GM21447 (cell line): ENCODE results near the gene TEAD3.

ENCODE experiments used
- ATAC-seq: cut with Tn5 transposase; IDR thresholded peaks from one replicate; pipeline ENCODE4 v1.9.1; 2021; ENCODE audit not compliant: unreplicated experiment

Gene TEAD3

DNA sequence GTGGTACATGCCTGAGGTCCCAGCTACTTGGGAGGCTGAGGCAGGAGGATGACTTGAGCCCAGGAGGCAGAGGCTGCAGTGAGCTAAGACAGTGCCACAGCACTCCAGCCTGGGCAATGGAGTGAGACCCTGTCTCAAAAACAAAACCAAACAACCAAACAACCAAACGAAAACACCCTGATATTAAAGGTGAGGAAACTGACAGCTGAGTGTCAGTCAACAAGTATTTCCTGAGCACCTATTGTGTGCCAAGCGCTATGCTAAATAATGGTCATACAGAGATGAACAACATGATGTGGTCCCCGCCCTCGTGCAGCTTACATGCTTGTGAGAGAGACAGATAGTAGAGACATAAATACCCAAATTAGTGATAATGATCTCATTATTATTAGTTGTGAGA, 17.7 kb upstream of the TEAD3 start:
- ATAC-seq: no peak

DNA sequence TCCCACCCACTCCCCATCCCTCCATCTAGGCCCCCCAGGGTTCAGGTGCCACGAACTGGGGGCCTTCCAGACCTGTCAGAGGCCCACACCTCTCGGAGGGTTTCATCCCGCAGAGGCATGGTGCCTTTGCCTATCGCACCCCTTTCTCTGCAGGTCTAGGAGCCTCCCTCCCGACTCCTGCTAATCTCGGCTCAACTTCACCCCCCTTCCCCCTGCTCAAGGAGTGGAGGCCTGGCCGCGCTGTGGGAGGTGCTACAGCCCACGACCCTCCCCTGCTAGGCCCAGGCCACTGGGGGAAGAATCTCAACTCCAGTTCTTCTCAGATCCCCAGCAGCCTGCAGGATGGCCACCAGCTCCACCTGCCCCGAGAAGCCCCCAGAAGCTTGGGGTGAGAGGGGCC, 15.9 kb upstream of the TEAD3 start, which contains the start of gene TULP1:
Gene TULP1 (minus strand): TSS at position 157 of the 400 bp plus-strand sequence. CDS start 38 bp downstream, at position 119.
- no peak for ATAC-seq

DNA sequence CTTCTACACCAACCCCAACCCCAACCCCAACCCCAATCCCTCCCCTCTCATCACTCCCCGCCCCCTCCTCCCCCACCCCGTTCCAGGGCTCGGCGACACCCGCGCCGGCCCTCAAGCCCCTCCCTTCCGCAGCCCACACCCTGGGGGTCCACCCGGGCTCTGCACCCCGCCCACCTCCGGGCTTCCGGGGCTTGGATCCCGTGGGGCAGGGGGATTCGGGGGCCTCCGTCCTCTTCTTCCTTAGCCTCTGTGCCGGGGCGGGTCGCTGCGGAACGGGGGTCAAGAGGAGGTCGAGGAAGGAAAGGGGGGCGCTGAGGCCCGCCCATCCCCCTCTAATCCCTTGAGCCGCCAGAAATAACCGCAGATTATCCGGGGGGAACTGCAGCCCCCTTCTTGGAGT, 15.1 kb upstream of the TEAD3 start:
- no peak for ATAC-seq

DNA sequence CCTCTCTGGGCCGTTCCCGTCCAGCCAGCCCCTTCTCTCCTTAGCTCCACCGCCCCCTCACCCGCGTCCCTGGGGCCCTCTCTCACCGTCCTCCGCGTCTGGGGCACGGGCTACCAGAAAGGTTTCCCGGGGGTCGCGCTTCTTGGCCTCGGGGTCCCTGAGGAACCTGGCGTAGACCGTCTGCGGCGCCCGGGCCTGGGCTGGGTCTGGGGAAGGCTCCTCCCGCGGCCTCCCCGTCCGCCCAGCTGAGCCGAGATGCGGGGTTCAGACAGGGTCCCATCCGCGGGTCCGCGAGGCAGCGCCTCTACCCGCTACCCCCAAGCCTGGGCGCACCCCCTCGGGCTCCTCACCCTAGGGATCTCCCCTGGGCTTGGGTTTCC, 14.7 kb upstream of the TEAD3 start:
- ATAC-seq: no peak

DNA sequence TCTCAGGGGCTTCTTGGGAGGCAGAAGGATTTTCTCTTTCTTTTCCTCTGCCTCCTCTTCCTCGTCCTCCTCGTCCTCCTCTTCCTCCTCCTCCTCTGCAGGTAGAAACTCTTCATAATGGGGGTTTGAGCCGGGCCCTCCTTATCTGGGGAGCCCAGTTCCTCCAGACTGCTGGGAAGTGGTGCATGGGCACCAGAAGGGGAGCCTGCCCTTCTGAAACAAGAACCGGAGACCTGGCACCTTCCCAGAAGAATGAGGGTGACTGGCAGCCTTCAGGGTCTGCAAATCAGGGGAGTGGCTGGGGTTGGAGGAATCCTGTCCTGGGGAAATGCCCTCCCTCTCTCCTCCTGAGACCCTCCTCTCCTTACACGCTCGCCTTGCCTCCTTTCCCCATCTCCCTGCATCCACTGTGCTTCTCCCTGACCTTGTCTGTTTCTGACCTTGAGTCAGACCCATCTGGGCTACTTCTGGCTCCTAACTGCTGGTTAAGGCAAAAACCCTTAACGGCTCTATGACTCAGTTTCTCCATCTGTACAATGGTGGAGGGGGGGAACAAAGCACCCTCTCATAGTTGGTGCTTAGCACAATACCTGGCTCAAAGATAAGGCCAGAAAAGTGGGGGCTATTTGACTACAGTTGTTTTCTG, 14.2 kb upstream of the TEAD3 start:
- no peak for ATAC-seq

DNA sequence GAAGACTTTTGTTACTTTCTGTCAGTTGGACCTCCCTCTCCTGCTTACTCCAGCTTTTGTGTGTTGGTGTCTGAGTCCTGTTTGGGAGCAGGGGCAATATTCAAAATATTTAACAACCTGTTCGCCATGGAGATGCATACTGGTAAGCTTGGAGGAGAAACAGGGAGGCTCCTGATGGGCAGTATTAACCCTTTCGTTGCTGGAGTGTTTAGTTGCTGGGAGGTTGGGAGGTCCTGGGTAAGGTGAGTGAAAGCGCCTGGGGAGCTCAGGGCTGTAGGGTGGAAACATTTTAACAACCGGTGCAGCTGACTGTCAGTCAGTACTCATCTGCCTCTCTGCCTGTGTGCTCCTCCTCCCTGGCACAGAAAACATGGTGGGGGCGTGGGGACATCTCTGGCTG, 11.7 kb upstream of the TEAD3 start:
- no peak for ATAC-seq

DNA sequence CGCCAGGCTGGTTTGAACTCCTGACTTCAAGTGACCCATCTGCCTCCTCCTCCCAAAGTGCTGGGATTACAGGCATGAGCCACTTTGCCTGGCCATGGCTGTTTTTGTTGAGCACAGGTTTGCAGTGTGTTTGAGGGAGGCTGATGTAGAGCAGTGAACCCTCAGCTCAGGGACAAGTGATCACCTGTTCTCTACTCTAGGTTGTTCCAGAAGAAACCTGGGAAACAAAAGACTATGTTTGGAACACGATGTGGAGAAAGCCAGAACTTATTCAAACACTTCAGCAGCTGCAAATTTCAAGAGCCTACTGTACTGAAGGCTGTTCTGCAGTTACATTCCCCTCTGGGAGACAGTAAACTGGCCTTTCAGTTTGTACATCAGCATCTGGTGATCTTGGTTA, 11.1 kb upstream of the TEAD3 start:
- ATAC-seq: no peak

DNA sequence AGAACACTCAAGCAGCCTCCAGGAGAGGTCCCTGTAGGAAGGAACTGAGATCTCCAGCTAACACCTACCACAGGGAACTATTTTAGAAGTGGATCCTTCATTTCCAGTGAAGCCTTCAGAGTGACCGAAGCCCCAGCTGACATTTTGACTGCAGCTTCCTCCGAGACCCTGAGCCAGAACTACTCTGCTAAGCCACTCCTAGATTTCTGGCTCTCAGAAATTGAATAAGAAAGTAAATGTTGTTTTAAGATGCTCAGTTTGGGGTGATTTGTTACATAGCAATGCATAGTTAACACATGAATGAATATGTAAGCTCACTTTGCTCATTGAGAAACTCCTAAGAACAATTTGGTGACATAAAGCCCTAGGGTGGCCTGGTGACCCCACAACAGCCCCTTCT, 10.3 kb upstream of the TEAD3 start:
- no peak for ATAC-seq

DNA sequence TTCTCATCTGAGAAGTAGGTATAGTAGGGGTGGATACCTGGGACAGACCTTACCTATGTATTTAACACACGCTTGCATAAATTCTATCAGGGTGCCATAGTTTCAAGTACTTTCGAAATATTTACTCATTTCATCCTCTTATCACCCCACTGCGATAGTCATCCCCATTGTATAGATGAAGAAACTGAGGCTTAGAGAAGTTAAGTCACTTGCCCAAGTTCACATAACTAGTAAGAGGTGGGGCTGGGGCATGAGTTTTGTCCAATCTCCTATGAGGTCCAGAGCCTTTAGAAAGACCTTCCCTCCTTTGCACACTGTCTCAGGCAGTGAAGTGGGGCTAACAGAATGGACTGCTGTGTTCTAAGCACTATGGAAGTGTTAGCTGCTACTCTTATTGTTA, 9.7 kb upstream of the TEAD3 start:
- ATAC-seq: no peak

DNA sequence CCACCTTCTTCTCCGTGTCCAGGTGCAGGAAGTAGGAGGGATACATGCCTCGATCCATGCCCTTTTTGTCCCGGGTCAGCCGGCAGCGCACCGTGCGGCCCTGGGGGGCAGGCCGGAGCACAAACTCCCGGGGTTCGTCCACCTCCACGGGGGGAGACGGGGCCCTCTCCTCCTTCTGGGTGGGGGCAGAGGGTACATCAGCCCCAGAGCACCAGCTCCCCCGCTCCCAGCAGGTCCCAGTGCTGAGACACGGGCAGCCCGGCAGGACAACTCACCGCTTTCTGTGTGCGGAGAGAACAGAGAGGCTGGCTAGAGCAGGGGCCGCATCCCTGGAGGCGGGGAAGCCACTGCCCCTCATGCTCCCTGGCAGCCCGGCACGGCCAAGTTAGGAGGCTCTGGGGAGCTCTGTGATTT, 9.1 kb upstream of the TEAD3 start:
- no peak for ATAC-seq

DNA sequence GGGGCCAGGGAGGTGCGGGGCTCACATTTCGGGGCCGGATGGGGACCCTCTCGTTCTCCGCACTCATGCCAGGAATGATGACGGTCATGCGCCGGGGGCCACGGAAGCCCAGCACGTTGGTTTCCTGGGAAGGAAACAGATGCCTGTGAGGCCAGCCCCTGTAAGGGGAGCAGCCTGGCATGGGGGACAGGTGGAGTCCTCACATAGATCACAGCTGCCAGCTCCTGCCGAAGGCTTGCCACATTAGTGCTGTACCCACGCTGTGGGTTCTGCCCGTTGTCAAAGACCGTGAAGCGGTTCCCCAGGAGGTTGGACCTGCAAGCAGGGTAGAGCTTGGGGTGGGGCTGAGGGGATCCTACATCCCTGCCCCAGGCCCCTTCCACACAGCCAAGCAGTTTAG, 6.7 kb upstream of the TEAD3 start:
- no peak for ATAC-seq

DNA sequence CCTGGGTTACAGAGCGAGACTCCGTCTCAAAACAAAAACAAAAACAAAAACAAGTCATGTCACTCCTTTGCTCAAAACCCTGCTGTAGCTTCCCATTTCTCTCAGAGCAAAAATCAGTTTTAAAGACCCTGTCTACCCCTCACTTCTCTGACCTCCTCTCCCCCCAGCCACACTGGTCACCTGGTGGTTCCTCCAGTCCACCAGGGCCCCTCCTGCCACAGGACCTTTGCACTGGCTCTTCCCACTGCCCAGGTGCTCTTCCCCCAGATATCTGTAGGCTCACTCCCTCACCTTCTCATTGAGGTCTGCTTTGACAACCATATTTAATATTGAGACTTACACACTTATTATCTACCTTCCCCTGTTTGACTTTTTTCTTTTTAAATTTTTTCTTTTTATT, 4.9 kb upstream of the TEAD3 start:
- ATAC-seq: no peak

DNA sequence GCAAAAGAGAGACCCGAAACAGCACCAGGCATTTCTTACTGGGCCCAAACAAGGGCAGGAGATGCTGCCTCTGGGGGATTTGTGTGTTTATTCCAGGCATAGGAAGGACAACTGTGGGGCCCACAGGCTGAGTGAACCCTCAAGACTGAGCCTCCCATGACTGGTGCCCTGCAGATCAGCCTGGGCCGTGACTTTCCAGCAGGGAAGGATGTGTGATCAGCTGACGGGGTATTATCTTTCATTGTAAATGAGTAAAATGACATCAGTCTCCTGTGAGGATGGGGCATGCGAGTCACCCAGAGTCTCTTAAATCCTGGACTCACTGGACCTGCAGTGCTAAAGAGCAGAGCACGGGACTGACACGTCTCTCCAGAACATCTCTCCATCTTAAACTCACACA, 3.9 kb upstream of the TEAD3 start:
- no peak for ATAC-seq

DNA sequence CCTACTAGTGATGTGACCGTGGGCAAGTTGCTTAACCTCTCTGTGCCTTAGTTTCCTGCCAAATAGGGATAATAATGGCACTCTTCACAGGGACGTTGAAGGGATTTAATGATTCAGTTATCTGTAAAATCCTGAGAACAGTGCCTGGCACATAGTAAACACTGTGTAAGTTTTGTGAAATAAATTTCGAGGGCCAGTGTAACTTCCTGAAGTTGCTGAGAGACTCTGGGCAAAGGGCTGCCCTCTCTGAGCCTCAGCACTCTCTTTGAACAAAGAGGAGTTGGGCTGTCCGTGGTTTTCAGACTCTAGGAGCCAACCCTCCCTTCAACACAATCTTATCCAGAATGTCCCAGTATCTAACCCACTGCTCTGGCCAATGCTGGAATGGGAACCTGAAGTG, 2.5 kb upstream of the TEAD3 start:
- ATAC-seq: no peak

DNA sequence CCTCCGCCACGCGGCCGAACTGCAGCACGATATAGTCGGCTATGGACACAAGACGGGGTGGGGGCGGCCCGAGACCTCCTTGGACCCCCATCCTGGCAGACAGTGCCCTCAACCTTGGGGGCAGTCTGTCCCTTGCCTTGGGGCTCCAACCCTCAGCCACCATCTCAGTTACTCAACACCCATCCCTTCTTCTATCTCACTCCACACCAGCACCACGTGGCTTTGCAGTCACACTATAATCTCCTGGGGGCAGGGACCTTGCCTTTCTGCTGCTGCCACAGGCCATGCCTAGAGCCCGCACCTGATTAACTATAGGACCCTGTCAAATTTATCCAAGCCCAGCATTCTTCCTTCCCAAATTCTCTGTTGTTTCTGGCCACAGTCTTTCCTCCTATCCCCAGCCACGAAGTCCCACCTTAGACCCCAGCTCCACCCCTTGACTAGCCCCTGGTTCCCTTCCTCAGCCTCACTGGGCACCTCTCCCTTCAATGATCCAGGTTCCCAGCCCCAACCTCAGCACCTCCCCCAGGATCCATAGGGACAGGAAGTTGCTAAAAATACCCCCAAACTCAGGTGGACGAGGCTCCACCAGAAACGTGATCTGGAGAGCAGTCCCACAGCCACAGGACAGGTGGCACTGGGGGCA, 1.7 kb upstream of the TEAD3 start:
- ATAC-seq: no peak

DNA sequence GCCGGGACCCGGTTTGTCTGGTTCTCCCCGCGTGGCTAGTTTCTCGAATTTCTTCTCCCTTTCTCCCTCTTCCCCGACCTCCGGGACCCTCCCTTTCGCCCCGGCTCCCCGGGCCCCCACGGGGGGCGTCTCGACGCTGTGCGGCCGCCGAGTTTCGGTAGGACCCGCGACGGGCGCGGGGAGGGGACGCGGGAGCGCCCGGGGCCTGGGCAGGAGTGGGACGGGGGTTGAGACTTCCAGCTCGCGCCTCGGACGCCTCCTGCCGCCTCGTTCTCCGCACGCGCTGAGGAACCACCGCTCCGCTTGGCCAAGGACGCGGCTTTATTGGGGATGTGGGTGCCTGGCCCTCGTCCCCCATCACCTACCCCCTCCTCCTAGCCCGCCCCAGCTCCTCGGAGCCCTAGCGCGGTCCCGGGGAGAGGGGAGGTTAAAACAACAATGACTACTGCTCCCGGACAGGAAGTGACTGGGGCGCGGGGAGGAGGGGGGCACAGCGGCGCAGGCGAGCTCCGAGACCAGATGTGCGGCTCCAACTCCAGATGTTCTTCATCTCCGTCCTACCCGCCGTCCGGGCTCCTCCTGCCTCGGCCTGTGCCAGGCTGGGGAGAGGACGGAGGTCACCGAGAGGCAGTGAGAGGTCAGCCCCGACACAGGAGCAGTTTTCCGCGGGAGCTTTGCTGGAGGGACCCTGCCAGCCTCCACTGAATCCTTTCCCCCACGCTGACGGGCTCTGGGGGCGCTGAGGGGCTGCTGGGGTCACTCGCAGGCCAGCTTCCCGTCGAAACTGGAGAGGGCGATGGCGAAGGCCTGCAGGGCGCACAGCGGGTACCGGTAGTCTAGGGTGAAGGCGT, 917 bp upstream of the TEAD3 start:
- ATAC-seq: no peak

DNA sequence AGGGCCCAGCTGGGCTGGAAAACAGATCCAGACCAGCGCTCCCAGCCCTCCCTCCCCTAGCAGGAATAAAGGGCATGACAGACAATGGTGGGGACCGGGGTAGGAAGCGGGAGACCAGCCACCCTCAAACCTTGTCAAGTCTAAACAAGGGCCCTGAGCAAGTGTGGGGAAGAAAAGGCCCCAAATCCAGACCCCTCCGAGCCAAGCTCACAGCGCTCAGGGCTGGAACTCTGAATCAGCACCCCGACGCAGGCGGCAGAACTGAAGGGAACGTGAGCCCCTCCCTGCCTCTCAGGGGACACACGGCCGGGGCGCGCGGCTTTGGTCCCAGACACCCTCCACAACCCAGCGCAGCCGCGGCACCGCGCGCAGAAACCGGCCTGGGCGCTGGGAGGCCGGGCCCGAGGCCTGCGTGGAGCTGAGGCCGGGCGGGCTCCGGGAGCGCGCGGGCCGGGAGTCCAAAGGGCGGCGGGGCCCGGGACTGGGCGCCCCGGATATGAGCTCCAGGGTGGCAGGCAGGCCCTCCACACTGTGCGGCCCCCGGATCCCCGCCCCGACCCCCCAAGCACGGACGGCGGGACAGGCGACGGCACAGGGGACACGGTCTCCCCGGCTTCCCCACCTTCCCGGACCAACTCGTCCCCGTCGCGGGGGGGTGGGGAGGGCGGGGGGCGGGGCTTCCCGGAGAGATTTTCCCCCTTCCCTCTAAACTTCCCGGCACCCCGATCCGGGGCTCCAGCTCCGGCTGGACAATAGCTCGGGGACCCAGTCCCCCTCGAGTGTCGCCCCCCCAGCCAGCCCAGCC, 641 bp downstream of the TEAD3 start:
- ATAC-seq: no peak

DNA sequence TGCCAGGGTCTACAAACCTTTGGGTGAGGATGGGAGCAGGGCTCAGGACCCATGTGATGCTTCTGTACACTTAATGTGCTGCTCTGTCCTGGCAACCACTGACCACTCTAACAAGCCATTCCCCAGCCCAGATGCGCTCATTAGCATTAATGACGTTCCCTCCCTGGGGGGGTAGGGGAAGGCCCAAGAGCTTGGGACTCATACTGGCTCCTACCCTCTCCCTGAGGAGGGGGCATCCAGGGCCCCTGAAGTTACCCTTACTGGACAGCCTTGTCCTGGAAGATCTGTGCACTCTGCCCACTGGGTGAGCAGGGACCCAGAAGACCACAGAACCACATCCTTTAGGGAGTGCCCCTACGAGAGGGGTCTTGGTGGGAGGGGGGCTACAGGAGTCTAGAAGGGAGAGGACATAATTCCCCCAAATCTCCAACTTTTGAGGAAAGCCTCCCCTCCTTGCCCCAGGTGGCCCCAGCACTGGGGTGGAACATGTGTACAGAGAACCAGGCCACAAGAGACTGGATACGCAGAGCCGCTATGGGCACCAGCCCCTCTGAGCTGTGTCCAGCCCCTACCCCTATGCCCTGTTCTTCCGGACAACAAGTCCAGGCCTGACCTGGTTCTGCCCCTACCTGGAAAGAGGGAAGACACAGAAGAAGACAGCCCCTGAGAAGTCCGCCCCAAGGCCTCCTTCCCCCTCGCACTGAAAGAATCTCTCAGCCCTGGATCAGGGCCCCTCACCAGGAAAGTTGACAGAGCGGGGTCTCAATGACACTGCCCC, 1.4 kb downstream of the TEAD3 start:
- no peak for ATAC-seq

DNA sequence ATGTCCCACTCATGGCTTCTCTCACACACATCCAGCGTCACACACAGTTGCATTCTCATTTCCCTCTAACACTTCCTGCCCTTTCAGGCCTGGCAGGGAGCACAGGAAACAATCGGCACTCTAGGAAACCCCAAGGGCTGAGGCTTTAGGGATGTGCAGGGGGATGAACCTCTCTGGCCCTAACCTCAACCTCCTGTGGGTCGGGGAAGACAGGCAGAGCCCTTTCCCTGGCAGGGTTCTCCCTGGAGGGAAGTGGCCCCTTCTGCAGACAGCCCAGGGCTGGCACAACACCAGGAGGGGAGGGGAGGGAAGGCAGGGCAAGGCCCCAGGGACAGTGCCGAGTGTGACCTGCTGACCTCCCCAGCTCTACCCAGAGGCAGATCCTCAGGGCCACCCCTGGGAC, 2.7 kb downstream of the TEAD3 start:
- ATAC-seq: no peak

DNA sequence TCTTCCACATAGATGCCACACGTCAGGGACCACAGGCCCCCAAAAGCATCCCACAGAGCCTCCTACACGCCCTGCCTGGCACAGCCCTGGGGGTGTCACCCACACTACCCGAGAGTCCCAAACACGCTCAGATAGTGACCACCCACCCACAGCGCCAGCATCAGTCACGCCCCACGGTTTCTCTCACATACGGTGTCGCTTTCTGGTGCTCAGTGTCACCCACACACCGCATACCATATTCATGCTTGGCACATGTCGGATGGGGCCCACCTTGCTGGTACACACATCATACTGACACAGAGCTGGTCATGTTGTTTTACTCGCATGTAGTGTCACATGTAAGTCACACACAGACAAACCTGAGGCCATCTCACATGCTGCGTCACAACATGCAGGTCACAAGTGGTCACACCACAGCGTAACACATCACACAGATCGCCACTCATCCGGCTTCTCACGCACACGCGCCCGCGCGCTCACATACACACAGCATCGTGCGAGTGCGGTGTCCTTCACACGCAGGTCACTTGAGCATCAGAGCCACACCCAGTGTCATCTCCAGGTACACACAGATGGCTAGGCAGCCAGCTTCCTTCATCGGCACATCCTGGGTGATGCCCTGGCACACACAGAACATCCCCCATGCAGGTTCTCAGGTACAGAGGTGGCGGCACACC, 3.4 kb downstream of the TEAD3 start:
- no peak for ATAC-seq
